COLO668 (cell line): ENCODE data around the gene B3GALT5.

Experiments
- DNase-seq: peaks from one replicate; lab custom pipeline; 2025; ENCODE audit not compliant: unreplicated experiment; lab: John Stamatoyannopoulos, UW

Gene B3GALT5

DNA sequence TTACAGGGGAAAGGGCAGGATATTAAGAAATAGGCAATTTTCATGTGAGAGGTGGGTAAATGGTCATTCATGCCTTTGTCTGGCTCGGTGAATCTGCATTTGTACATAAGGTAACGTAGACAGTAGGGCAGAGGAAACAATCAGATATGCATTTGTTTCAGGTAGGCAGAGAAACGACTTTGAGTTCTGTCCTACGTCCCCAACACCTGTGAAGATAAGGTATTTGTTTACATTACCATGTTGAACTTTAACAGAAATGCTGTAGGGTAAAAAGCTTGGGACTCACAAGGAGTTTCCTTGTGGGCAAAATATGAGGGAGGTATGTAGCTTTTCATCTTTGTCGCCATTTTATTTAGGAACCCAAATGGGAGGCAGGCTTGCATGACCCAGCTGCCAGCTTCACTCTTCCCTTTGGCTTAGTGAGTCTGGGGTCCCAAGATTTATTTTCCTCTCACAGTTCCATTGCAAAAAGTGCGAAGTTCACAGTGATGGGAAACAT is 31.4 kb downstream of the B3GALT5 start:
- DNase-seq: no peak

DNA sequence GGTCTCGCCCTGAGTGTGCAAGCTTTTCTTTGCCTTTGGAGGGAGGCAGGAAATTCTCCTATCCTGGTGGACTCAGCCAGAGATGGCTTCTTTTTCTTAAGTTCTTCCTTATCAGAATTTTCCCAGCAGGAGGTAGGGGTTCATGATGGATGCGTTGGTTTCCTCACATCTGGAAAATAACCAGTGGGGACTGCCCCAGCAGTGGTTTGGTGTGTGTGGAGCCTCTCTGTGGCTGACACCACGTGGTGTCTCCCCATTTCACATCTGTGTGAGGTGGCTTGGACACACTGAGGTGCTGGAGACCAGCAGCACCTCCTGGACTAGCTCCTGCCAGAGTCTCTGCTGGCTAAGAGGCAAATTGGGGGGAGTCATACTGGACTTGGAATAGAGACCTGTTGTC is 32.6 kb downstream of the B3GALT5 start:
- no peak for DNase-seq

DNA sequence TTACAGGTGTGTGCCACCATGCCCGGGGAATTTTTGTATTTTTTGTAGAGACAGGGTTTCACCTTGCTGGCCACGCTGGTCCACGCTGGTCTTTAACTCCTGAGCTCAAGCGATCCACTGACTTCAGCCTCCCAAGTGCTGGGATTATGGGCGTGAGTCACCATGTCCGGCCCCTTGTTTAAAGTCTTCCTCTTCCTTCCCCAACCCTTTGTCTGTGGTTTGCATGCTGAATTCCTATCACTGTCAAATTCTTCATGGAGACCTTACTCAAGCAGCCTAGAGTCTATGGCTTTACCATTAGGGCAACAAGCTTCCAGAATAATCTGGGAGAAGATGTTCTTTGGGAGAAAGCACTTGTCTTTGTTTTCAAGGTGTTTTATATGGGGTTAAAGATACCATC is 34.7 kb downstream of the B3GALT5 start:
- DNase-seq: no peak

DNA sequence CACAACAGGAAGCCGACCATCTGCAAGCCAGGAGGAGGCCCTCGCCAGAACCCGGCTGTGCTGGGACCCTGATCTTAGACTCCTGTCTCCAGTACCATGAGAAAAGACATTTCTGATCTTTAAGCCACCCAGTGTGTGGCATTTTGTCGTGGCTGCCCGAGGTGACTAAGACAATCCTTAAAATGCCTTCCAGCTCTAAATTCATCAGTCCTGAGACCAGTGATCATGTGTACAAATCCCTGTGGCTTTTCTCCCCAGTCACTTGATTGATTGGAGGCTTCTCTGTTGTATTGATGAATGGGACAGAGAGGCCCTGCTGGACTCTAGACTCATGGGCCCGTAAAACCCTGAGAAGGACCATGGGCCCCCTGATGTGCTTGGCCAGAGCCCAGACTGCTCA is 36.1 kb downstream of the B3GALT5 start:
- no peak for DNase-seq

DNA sequence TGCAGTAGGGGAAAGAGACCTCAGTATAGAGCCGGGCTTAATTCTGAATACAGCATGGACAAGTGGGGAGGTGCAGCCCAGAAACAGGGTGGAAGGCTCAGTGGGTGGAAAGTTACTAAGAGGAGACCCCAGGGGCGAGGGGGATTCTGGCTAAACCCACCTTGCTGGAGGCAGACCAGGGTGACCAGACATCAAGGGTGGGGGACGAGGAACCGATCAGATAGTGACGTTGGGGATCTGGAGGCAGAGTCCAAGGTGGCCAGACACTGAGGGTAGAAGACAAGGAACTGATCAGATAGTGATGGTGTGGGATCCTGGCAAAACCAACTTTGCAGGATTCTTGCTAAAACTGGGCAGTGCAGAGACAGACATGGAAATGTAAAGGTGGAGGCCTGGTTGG is 36.8 kb downstream of the B3GALT5 start:
- no peak for DNase-seq

DNA sequence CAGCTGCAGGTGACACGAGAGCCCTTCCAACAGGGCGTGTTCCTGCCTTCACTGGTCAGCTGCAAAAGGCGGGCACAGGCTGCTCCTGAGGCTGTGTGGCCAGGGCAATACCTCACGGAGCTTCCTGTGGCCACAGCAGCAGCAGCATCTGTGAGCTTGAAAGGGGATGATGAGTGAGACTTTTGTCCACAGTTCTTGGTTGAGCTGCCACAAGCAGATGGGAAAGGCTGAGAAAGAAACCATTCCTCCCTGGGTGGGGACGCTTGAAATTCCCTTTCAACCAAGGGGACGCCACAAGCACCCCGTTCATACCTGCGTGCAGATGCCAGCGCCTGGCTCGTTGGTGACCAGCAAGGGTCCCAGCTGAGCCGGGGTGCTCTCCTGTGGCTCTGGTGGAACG is 37.6 kb downstream of the B3GALT5 start:
- DNase-seq: no peak

DNA sequence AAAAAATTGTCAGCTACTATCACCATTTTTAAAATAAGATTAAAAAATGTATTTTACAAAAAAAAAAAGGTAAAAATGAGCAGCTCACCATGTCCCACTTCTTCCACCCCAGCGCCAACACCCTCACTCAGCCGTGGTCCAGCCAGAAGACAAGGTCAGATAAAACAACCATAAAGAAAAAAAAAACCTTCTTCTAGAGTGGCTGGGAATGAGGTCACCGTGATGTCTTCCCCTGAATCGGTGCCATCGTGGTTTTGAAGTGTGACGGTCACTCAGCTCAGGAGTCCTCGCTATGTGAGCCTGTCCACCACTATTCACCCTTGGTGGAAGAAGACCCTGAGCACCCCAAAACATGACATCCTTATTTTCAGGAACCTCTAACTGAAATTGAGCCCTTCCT is 38.1 kb downstream of the B3GALT5 start:
- no peak for DNase-seq

DNA sequence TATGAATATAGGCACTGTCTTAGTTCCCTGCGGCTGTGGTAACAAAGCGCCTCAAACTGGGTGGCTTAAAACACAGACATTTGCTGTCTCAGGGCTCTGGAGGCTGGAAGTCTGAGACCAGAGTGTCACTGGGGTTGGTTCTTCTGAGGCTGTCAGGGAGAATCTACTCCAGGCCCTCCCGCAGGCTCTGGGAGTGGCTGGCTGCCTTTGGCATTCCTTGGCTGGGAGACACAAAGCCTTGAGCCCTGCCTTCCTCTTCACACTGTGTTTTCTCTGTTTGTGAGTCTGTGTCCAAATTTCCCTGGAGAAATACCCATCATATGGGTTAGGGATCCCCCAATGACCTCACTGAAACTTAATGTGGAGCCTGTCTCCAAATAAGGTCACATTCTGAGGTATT is 38.5 kb downstream of the B3GALT5 start:
- DNase-seq: no peak

DNA sequence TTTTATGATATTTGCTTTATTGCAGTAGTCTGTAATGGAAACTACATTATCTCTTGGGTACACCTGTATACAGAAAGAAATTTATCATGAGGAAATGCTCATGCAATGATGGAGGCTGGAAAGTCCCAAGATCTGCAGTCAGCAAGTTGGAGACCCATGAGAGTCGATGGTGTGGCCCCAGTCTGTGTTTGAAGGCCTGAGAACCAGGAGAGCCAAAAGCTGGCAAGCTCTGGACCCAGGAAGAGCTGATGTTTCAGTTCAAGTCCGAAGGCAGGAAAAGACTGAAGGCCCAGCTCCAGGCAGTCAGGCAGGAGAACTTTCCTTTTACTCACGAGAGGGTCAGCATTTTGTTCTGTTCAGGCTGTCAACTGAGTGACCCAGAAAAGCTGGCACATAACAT is 42.2 kb downstream of the B3GALT5 start:
- no peak for DNase-seq

DNA sequence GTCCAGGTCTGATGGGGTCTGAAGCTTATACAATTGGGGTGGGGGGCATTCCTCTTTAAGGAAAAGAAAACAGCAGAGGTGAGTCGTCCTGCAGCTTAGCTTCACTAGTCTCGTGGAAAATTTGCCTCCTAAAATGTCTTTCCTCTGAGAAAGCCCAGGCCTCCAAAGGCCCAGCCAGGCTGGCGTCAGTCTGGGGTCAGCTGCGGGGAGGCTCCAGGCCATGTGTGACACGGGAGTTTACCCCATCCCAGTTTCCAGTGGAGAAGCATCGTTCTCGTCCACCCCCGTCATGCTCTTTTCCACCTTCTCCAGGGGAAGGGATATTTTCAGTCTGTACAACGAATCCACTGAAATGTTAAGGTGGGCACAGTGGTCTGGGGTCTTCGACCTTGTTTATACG is 42.8 kb downstream of the B3GALT5 start:
- no peak for DNase-seq

DNA sequence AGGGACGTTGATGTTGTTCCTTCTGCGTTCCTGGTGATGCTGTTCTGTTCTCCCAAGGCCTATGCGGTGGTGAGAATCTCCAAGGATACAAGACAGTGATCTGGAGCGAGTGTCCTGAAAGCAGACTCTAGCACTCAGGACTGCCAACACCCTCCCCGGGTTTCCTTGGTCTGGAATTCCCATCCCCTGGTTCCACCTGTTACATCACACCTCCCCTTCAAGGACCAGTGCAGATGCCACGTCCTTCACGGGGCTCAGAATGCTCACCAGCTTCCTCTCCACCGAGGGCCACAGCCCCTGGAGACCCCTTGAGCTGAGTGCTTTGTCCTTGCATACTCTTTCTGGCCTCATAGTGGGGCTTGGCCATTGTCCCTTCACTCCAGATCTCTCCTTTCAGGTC is 43.5 kb downstream of the B3GALT5 start:
- DNase-seq: no peak

DNA sequence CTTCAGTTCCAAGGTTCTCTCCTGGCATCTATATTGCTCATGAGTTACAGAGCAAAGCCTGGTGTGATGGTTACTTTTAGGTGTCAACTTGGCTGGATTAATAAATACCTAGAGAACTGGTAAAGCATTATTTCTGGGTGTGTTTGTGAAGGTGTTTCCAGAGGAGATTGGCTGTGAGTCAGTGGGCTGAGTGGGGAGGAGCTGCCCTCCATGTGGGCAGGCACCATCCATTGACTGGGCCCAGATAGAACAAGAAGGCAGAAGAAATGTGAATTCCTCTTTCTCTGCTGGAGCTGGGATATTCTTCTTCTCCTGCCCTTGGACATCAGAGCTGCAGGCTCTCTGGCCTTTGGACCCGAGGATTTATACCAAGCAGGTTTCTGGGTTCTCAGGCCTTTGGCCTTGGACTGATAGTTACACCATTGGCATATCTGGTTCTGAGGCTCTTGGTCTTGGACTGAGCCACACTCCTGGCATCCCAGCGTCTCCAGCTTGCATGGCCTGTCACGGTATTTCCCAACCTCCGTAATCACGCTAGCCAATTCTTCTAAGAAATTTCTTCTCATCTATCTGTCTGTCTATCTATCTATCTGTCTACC is 44.5 kb downstream of the B3GALT5 start:
- no peak for DNase-seq

DNA sequence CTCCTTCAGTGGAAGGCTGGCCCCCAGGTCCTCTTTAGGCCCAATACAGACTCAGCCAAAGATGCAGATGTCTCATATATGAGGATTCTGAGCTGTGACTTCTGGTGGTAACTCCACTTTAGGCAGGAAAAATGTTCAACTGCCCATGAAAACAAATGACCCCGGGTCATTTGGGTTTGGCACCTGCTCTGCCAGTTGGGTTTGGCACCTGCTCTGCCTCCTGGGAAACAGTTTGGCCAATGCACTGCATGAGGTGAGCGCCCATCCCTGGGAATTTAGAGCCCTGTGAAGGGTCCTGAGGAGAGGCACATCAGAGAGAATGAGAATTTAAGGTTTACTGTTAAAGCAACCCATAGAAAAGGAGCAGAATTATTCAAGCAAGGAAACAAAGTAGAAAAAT is 45.3 kb downstream of the B3GALT5 start:
- DNase-seq: peak; percentile 33

DNA sequence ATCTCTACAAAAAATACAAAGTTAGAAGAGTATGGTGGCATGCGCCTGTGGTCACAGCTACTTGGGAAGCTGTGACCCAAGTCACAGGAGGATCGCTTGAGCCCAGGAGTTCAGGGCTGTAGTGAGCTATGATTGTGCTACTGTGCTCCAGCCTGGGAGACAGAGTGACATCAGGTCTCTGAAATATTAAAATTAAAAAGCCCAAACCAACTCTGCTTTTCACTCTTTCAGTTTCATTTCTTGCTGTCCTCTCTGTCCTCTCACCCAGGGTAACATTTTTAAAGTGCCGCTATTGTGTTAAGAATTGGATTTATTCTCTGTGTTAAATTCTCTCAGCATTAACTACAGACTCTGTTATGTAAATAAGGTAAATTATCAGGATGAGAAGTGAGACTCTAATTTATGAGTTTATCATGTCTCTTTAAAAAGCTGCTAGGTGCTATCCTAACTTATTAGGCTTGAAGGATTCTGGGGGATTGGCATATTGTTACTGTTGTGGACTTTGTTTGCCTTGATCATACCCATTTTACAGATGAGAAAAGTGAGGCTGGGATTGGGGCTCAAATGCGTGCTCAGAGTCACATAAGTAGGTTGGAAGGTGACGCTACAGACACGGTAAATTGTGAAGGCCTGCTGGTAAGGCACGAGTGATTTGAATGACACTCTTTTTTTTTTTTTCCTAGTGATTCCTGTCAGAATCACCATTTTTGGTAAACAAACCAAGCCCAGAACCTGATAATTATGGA is 46.5 kb downstream of the B3GALT5 start:
- DNase-seq: no peak

DNA sequence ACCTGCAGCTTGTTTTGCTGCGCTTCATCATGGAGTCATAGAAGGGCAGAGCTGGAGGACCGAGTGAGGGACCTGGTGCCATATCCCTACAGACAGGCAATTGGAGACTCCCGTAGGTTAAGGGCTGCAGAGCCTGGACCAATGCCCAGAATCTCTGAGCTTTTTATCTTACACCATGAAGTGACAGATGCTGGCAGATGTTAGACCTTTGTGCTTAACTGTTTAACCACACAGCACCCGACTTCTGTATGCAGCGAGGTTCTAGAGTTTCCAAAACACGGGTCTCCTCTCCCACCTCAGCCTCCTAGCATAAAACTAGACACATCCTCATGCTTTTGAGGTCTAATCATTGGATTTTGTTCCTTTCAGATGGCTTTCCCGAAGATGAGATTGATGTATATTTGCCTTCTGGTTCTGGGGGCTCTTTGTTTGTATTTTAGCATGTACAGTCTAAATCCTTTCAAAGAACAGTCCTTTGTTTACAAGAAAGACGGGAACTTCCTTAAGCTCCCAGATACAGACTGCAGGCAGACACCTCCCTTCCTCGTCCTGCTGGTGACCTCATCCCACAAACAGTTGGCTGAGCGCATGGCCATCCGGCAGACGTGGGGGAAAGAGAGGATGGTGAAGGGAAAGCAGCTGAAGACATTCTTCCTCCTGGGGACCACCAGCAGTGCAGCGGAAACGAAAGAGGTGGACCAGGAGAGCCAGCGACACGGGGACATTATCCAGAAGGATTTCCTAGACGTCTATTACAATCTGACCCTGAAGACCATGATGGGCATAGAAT is 47.6 kb downstream of the B3GALT5 start:
- DNase-seq: peak; percentile 84

DNA sequence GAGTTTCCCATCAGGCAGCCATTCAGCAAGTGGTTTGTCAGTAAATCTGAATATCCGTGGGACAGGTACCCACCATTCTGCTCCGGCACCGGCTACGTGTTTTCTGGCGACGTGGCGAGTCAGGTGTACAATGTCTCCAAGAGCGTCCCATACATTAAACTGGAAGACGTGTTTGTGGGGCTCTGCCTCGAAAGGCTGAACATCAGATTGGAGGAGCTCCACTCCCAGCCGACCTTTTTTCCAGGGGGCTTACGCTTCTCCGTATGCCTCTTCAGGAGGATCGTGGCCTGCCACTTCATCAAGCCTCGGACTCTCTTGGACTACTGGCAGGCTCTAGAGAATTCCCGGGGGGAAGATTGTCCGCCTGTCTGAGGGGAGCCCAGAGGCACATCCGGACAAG is 48.4 kb downstream of the B3GALT5 start:
- DNase-seq: no peak

DNA sequence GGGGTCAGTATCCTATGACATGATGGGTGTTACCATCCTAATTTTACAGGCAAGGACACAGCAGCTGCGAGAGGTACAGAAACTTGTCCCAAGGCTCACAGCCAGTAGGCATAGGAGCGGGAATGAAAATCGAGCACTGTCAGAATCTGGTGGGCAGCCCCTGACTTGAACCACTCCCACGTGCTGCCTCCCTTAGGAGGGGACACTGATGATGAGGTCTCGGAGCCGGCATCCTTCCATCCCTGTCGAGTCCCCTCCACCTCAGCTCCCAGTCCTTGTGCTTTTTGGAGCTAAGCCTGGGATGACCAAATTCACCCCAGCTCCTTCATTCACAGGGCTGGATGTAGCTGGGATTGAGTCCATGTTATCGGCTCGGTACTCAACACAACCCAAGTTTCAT is 49.0 kb downstream of the B3GALT5 start:
- DNase-seq: no peak

DNA sequence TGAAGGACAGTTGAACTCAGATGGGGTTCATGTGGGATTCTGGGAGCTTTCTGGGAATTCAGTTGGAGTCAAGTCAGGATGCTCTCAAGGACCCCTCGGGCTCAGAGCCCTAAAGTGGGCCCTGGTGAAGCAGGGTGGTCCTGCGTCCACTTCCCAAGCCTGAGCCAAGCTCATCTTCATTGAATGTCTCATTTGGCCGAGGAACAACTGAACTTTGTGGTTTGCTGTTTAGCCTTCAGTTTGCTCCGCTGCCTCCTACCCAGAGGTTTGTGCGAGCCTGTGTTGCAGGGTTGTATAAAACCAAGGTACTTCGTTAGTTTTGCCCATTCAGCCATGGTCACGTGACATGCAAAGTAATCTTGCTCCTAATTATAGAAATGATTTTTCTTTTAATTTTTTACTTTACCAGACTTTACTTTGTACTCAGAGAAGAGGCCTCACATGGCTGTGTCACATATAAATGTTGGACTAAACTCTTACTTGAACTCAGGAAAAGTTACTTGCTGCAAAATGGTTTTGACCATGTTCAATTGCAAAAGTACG is 49.7 kb downstream of the B3GALT5 start:
- DNase-seq: no peak

DNA sequence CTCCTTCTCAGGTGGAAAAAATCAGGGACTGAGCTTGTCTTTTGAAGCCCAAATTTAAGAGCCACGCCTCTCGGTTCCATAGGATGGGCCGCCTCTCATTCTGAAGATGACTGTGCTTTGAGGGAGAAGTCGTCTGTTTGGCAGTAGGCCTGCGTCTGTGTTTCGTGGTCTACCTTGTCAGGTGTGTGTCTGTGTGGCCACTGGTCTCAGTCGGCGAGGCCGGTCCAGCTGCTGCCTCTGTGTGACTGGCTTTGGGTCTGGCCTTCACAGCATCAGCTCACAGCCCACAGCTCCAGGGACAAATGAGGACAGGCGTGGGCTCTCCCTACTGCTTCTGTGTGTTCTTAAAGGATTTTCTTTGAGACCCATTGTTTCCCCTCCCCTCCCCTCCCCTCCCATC is 50.3 kb downstream of the B3GALT5 start:
- no peak for DNase-seq

DNA sequence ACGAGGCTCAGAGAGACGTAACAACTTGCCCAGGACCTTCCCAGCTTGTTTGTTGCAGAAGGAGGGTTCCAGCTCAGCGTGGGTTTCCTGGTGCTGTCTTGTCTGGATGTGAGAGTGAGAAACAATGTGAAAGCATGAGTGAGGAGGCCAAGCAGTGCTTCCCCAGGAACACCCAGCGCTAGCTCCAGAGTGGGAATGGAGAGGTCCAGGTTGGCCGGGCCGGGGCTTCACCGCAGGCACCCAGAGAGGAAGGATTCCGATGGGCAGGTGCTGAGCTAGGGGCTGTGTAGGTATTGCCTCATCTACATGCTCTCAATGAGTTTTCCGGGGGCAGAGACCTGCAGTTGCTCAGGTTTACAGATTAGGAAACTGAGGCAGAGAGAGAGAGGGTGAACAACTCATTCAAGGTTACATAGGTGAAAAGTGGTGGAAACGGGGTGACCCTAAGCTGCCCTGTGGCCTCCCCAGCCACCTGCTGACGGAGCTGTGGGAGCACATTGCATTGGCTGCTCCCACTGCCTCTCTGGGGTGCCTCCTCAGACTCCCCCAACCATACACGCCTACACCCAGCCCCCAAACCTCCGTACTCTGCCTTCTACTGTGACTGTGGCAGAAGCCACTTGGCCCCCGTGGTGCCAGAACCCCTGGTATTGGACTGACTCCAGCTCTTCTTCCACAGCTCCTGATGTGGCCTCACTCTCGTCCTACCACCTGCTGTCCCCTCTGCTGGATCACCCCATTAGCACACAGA is 51.2 kb downstream of the B3GALT5 start:
- DNase-seq: no peak

DNA sequence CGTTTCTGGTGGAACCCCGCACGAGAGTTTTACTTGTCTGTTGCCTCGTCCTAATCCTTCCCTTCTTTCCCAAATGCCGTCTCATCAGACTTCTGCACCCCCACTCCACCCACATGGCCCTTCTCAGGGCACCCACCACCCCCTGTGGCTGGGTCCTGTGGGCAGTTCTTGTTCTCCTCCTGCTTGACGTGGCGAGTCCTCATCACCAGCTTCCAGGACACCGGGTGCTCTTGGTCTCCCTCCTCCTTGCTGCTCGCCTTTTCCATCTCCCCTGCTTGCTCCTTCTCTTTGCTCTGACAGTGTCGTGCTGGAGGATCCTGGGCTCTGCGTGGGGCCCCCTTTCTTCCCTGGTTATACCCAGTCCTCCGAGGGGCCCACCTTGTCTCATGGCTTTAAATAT is 51.8 kb downstream of the B3GALT5 start:
- DNase-seq: no peak
